Kidney capillary endothelial cell (primary cell): ENCODE results near the gene KIAA1755.
A peak's percentile ranks its signal among the peaks of the same experiment; 100 is the strongest.

ENCODE experiments used
- DNase-seq: peaks from one replicate; pipeline ENCODE4 v3.0.0-alpha.2; 2018; ENCODE audit warnings: low spot score

Gene KIAA1755

DNA sequence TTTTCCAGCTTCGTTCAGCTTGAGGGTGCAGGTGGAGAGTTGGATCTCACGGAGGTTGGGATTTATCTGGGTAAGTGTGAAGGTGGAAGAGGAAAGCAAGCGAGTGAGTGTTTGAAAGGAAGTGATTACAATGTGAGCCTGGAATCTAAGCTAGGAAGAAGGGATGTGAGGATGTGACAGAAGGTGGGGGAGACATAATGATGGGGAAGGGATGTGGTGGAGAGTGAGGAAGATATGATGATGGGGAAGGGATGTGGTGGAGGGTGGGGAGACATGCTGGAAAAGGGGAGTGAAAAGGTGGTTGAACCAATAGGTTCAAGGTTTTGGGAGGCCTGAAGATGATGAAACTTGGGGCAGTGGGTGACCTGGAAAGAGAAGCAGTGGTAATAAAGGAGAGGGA lies 23.2 kb downstream of the KIAA1755 start:
- no peak for DNase-seq

DNA sequence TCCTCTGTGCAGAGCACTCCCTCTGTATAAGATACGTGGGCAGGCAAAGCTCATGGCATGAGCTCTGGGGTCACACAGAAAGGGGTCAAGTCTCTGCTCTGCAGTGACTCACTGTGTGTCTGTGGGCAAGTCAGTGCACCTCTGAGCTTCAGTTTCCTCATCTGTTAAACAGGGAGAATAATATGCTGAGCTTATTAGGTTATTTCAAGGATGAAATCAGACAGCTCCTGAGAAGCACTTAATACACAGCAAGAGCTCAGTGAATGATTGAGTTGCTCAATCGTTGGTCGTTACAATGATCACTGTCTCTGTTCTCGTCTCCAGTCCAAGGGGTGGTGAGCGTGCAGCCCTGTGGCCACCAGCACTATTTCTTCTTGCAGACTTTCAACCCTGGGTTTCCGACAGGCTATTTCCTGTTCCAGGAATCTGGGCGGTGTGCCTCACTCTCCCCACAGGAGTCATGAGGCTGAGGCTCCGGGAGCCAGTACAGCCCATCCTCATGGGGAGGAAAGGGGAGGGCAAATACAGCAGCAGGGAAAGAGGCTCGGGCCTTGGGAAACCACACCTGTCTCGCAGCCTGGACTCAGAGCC lies 28.9 kb downstream of the KIAA1755 start:
- peak; percentile 37 for DNase-seq

GRCh38 chr20:38230957-38231526 lies 29.5 kb downstream of the KIAA1755 start:
- DNase-seq: no peak

- no peak for DNase-seq
Measured at GRCh38 chr20:38230253-38230551, 30.3 kb downstream of the KIAA1755 start.

GRCh38 chr20:38229376-38230252 lies 30.9 kb downstream of the KIAA1755 start:
- DNase-seq: no peak

DNA sequence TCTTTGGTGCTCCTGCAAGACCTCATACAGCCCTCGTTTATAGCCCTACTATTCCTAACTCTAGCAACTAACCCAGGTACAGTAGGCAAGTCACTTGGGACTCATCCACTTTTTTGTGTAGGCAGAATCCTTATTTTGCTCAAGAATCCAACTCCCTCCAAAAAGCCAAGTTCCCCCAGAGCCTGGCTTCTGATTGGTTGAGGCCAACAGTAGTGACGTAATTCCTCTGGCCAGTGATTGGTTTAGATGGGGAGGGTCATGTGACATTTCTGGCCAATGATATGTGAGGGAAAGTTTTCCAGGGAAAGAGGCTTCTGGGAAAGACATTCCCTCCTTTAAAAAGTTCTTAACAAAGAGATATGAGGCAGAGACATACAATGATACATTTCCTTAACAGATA lies 32.1 kb downstream of the KIAA1755 start:
- no peak for DNase-seq

- no peak for DNase-seq
Measured at GRCh38 chr20:38227420-38228360, 32.8 kb downstream of the KIAA1755 start.

DNA sequence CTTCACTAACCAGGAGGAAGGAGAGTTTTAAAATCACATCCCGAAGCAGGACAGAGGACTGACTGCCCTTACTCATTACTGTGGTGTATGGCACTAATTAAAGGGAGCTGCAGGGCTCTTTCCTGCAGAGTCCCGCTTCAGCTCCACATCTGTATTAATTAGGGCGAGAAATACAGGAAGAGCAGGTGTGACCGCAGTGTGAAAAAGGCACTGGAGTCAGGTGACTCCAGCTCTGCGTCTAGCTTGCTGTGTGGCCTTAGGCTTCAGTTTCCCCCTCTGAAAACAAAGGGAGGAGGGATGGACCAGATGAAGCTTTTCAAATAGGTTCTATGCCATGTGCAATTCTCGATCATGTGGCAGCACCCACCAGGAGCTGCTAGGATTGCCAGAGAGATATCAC lies 34.0 kb downstream of the KIAA1755 start:
- no peak for DNase-seq

GRCh38 chr20:38225900-38226263 lies 34.7 kb downstream of the KIAA1755 start:
- DNase-seq: no peak

DNA sequence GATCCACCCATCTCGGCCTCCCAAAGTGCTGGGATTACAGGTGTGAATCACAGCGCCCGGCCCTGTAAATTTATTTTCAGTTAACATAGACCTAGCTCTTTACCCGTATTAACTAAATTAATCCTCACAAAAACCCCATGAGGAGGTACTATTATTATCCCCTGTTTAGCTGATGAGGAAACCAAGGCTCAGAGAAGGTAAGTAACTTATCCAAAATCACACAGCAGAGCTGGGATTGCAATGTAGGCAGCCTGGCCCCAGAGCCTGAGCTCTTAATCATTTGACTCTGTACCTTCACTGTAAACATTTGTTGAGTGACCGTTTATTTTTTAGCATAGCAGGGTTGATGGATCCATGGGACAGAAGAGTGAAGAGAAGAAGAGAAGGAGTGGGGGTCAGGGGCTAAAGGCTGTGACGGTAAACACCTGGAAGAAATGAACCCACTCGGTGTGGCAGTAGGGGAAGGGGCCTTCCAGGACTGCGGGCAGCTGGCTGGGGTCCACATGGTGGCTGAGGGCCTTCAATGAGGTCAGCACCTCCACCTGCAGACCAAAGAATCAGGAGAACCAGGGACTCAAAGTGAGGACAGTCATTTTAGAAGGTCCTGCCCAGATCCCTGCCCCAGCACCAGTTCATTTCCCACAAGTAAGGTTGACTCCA lies 35.2 kb downstream of the KIAA1755 start:
- DNase-seq: no peak

- no peak for DNase-seq
Measured at GRCh38 chr20:38224531-38224930, 36.0 kb downstream of the KIAA1755 start.

DNA sequence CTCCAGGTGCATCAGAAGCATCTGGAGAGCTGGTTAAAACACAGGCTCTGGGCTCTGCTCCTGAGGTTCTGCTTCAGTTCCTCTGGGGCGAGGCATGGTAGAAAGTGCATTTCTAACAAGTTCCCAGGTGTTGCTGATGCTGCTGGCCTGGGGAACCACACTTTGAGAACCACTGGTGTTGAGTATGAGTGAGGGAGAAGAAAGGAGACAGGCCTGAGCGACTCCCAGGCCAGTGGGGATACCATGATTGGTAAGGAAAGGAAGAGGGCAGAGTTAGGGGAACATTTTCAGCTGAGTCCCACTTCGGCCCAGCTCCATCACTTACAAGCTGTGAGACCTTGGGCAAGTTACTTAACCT lies 36.8 kb downstream of the KIAA1755 start:
- DNase-seq: no peak

DNA sequence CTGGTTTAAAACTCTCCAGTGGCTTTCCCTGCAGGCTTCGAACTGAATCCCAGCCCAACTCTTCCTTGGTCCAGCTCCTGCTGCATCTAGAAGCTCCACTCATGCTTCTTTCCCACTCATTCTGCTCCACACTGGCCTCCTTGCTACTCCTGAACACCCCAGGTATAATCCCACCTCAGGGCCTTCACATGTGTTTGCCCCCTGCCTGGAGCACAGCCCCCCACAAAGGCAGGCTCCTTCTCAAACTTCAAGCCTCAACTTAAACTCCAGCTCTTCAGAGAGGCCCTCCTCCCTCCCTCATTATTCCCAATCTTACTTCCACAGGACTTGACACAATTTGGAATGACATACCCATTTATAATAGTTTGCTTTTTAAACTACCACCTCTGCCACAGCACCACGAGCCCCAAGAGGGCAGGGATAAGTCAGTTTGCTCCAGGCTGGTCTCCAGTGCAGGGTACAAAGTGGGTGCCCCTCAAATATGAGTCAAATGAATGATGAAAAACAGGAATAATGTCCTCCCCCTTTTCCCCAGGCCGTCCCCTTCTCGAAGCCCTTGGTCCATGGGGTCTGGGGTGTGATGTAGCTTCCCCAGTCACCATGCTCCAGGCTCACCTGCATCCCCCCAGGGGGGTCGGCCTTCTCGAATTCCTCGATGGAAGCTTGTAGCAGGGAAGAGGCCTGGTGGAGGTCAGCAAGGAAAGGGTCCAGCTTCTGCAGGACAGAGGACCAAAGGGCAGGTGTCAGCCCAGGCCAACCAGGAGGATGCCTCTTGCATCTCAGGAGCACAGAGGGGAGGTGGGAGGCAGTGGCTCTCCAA lies 37.4 kb downstream of the KIAA1755 start:
- DNase-seq: no peak

GRCh38 chr20:38222231-38222922 lies 38.2 kb downstream of the KIAA1755 start:
- peak; percentile 47 for DNase-seq

- peak; percentile 69 for DNase-seq
Measured at GRCh38 chr20:38221119-38221589, 39.4 kb downstream of the KIAA1755 start.

GRCh38 chr20:38220587-38221118 lies 39.9 kb downstream of the KIAA1755 start:
- DNase-seq: no peak

GRCh38 chr20:38219006-38219950 lies 41.3 kb downstream of the KIAA1755 start:
- DNase-seq: no peak

DNA sequence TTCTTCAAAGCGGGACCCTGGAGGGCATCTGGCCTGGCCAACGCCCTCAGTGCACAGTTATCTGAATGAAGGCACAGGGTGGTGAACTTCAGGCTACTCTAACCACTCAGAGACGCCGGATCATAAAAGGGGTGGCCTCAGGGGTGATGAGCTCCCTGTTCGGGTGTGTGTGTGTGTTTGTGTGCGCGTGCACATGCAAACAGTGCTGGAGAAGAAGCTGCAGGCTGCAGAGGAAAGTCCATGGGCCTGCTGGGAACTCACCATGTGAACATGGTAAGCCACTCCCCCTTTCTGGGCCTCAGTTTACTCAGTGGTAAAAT lies 42.0 kb downstream of the KIAA1755 start:
- DNase-seq: no peak
